Mucosa of descending colon (tissue), 3 donors: Measurements from ENCODE around the gene ARFRP1. TPM values are rescaled to one million over a fixed set of nuclear protein-coding genes. Genes with fewer than 3 reads are reported as not detected.

Experiments
- ATAC-seq: fragments of 200-7000 bp; cut with Tn5 transposase; one replicate; pipeline ENCODE4 v1.9.1; 2020; ENCODE audit warnings: mild to moderate bottlenecking, moderate library complexity
- DNase-seq, 3 donors: peaks; one replicate each; pipeline ENCODE4 v3.0.0-alpha.2; 2020
- H3K36me3 ChIP-seq: fragments of 200-600 bp; one replicate; pipeline ENCODE4 v1.8.0; 2021; ENCODE audit warnings: low read depth, mild to moderate bottlenecking
- H3K4me1 ChIP-seq: fragments of 200-600 bp; one replicate; pipeline ENCODE4 v1.8.0; 2021; ENCODE audit warnings: low read depth, mild to moderate bottlenecking
- H3K4me3 ChIP-seq: fragments of 200-600 bp; one replicate; pipeline ENCODE4 v1.8.0; 2021; ENCODE audit warnings: mild to moderate bottlenecking
- H3K9me3 ChIP-seq: fragments of 200-600 bp; one replicate; pipeline ENCODE4 v1.8.0; 2021; ENCODE audit warnings: mild to moderate bottlenecking
- CTCF ChIP-seq: fragments of 200-600 bp; IDR thresholded peaks from one replicate; pipeline ENCODE4 v1.8.0; 2022; ENCODE audit warnings: antibody characterized with exemption, mild to moderate bottlenecking
- intact Hi-C, 2 donors: fragments of 100-400 bp; cut with DNase I in 1 of 2; cut with micrococcal nuclease in 1 of 2; formaldehyde crosslinking; loops; one replicate each; pipeline versions ENCODE4 v1.11.0 to v1.11.1; 2022; cut with DNase I, micrococcal nuclease
- total RNA-seq, 3 donors: library from RNA; stranded (reverse); fragmentation: NEBNext Ultra II Directional in 2 of 3; extraction: Animal tissue kit (Norgen Biotek cat#: 25700) in 2 of 3; gene quantifications; one replicate each; pipeline versions ENCODE4 v1.2.1 to v1.2.4, GENCODE V29; 2021 to 2023
- donor health status: DM: no; HTN: no; CAD: no; lungs with moderate emphysema.
- donor health status: DM: no; HTN: no; CAD: no.
- donor health status: DM: no; HTN: yes; CAD: no.

Gene ARFRP1
- total RNA-seq, 3 donors from 2014 or later: 64.5 to 69.7 (median 68.6) TPM

GRCh38 chr20:63752411-63753101, 44.8 kb upstream of the ARFRP1 start:
- H3K36me3 ChIP-seq: no peaks in the 10 kb centered on the region
- no peak for ATAC-seq
- TF ChIP-seq CTCF: no peak
- intact Hi-C loops: no loop called here
- no peak overlapping the region for H3K4me3 ChIP-seq
- H3K9me3 ChIP-seq: no peaks in the 10 kb centered on the region
- no peaks in the 10 kb centered on the region for H3K4me1 ChIP-seq
- no peak for DNase-seq

- no peak for ATAC-seq
- H3K4me3 ChIP-seq: no peak overlapping the region
- TF ChIP-seq CTCF: no peak
- intact Hi-C loops: no loop called here
- no peaks in the 10 kb centered on the region for H3K36me3 ChIP-seq
- no peaks in the 10 kb centered on the region for H3K9me3 ChIP-seq
- H3K4me1 ChIP-seq: no peaks in the 10 kb centered on the region
- DNase-seq: peak in 1 of 3 donors; percentile 48
Observed at GRCh38 chr20:63751471-63752271, 43.9 kb upstream of the ARFRP1 start.

GRCh38 chr20:63750807-63751470, 43.2 kb upstream of the ARFRP1 start:
- Histone ChIP-seq H3K4me1 (no peaks in the 10 kb centered on the region), H3K4me3 (no peak overlapping the region), H3K9me3 (no peaks in the 10 kb centered on the region), H3K36me3 (no peaks in the 10 kb centered on the region)
- DNase-seq (peak in 1 of 3 donors; percentile 52), ATAC-seq (peak; percentile 52)
- intact Hi-C loops: no loop called here
- TF ChIP-seq CTCF: no peak

- Histone ChIP-seq H3K9me3 (no peaks in the 10 kb centered on the region), H3K4me3 (no peak overlapping the region), H3K4me1 (no peaks in the 10 kb centered on the region), H3K36me3 (no peaks in the 10 kb centered on the region)
- TF ChIP-seq CTCF: no peak
- DNase-seq (peak in 1 of 3 donors; percentile 45), ATAC-seq (no peak)
- intact Hi-C loops: no loop called here
Observed at GRCh38 chr20:63749597-63750508, 42.1 kb upstream of the ARFRP1 start.

DNA sequence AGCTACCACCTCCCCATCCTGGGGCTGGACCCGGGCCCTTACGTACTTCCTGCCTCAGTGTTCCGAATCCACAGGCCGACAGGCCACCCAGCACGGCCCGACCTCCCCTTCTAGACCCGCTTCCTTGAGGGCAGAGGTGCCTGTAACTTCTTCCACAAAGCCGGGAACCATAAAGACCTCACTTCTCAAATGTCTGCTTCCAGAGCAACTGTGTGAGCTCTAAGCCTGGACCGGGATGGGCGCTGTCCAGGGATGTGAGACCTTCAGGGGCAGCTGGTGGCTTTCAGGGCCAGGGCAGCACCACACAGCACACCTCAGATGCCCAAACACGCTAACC, 41.1 kb upstream of the ARFRP1 start:
- ATAC-seq (no peak), DNase-seq (no peak)
- H3K9me3 ChIP-seq: no peaks in the 10 kb centered on the region
- H3K4me1 ChIP-seq: no peaks in the 10 kb centered on the region
- no peak for TF ChIP-seq CTCF
- no peak overlapping the region for H3K4me3 ChIP-seq
- peaks cover 1% of the 10 kb centered on the region for H3K36me3 ChIP-seq
- intact Hi-C loops: no loop called here
